Kidney (tissue), 14 donors: Measurements from ENCODE around the gene PCSK5. TPM values are rescaled to one million over a fixed set of nuclear protein-coding genes. Genes with fewer than 3 reads are reported as not detected.

Experiments used
- DNase-seq, 5 donors: peaks; one replicate each; pipeline ENCODE4 v3.0.0-alpha.2; 2013 to 2020
- FAIRE-seq: peaks from 2 replicates; lab custom pipeline; 2012; peaks lifted over from hg19 to GRCh38; lab: Jason Lieb, UNC
- H3K27ac ChIP-seq, 2 donors: one replicate each; pipeline ENCODE4 v1.7.0; 2013; ENCODE audit warnings: low read depth in 2 of 2, low read length in 2 of 2, inconsistent platforms in 1 of 2
- H3K27me3 ChIP-seq: one replicate; pipeline ENCODE4 v1.7.1; 2013; ENCODE audit warnings: low read length, inconsistent platforms; ENCODE audit not compliant: control insufficient read depth, insufficient read depth
- H3K36me3 ChIP-seq, 3 donors: one replicate each; pipeline versions ENCODE4 v1.7.0 to v1.7.1; 2013; ENCODE audit warnings: low read length in 3 of 3, control low read depth in 1 of 3, inconsistent platforms in 1 of 3; ENCODE audit not compliant: insufficient read depth in 3 of 3, control insufficient read depth in 2 of 3
- H3K4me1 ChIP-seq, 3 donors: one replicate each; pipeline versions ENCODE4 v1.7.0 to v1.7.1; 2013; ENCODE audit warnings: low read length in 3 of 3, inconsistent platforms in 1 of 3, low read depth in 1 of 3; ENCODE audit not compliant: control insufficient read depth in 2 of 3, insufficient read depth in 2 of 3
- H3K4me3 ChIP-seq, 3 donors: one replicate each; pipeline versions ENCODE4 v1.7.0 to v1.8.1; 2013; ENCODE audit warnings: low read length in 3 of 3, control low read depth in 1 of 3, inconsistent platforms in 1 of 3
- H3K9ac ChIP-seq, 3 donors: one replicate each; pipeline versions ENCODE4 v1.7.0 to v1.7.1; 2013; ENCODE audit warnings: low read length in 3 of 3, control low read depth in 1 of 3, inconsistent platforms in 1 of 3
- H3K9me3 ChIP-seq, 3 donors: one replicate each; pipeline versions ENCODE4 v1.7.0 to v1.7.1; 2013; ENCODE audit warnings: low read length in 3 of 3, control low read depth in 1 of 3, inconsistent platforms in 1 of 3; ENCODE audit not compliant: control insufficient read depth in 2 of 3, insufficient read depth in 1 of 3
- CTCF ChIP-seq: IDR thresholded peaks from 3 replicates; pipeline ENCODE4 v1.5.1; 2012; ENCODE audit warnings: mild to moderate bottlenecking, moderate library complexity, borderline replicate concordance; ENCODE audit not compliant: insufficient read depth; ENCODE audit errors: extremely low read depth
- intact Hi-C: fragments of 100-400 bp; cut with DNase I; formaldehyde crosslinking; loops from one replicate; pipeline ENCODE4 v1.11.1; 2022
- polyA plus RNA-seq: library from polyadenylated mRNA; stranded (reverse); fragments of 350-450 nt; fragmentation: Illumina TruSeq; extraction: RNeasy Lipid Tissue Mini Kit (QIAGEN cat#74804); gene quantifications from one replicate; pipeline ENCODE4 v1.2.3, GENCODE V29; 2014; ENCODE audit warnings: low read depth, low replicate concordance; ENCODE audit not compliant: insufficient read depth
- total RNA-seq: library from RNA; stranded (reverse); fragmentation: NEBNext Ultra II Directional; extraction: Animal tissue kit (Norgen Biotek cat#: 25700); gene quantifications from one replicate; pipeline ENCODE4 v1.2.1, GENCODE V29; 2021
- donor health status: control.
- donor health status: control.
- donor health status: control.
- donor health status: control.
- donor health status: control.
- donor health status: DM: yes; HTN: yes; CAD: no.
- donor health status: Normal renal cell carcinoma (clear cell type).

The PCSK5 gene
- total and polyA plus RNA-seq, 2 donors from 2014 or later: 1.6 to 14.7 TPM

GRCh38 chr9:75878488-75878860, 12.0 kb upstream of the PCSK5 start:
- H3K36me3 ChIP-seq: no peaks in the 10 kb centered on the region
- DNase-seq (no peak), FAIRE-seq (no peak)
- TF ChIP-seq CTCF: no peak
- no peak overlapping the region for H3K9ac ChIP-seq
- H3K4me3 ChIP-seq: no peak overlapping the region
- H3K27me3 ChIP-seq: no peaks in the 10 kb centered on the region
- H3K27ac ChIP-seq: no peak overlapping the region
- H3K9me3 ChIP-seq: no peaks in the 10 kb centered on the region
- intact Hi-C loops: no loop called here
- H3K4me1 ChIP-seq: no peaks in the 10 kb centered on the region

GRCh38 chr9:75880618-75881017, 9.9 kb upstream of the PCSK5 start:
- FAIRE-seq: no peak
- Histone ChIP-seq H3K9ac (no peak overlapping the region), H3K4me1 (no peaks in the 10 kb centered on the region), H3K36me3 (no peaks in the 10 kb centered on the region), H3K27ac (no peak overlapping the region), H3K9me3 (no peaks in the 10 kb centered on the region), H3K27me3 (no peaks in the 10 kb centered on the region), H3K4me3 (no peak overlapping the region)
- TF ChIP-seq CTCF: no peak
- intact Hi-C loops: no loop called here
- DNase-seq: no peak

GRCh38 chr9:75881761-75882160, 8.7 kb upstream of the PCSK5 start:
- no peak for DNase-seq
- intact Hi-C loops: no loop called here
- no peaks in the 10 kb centered on the region for H3K9me3 ChIP-seq
- FAIRE-seq: no peak
- no peak overlapping the region for H3K9ac ChIP-seq
- no peaks in the 10 kb centered on the region for H3K27me3 ChIP-seq
- no peaks in the 10 kb centered on the region for H3K36me3 ChIP-seq
- H3K4me1 ChIP-seq: no peaks in the 10 kb centered on the region
- TF ChIP-seq CTCF: no peak
- H3K4me3 ChIP-seq: no peak overlapping the region
- H3K27ac ChIP-seq: no peak overlapping the region

- H3K36me3 ChIP-seq: no peaks in the 10 kb centered on the region
- no peaks in the 10 kb centered on the region for H3K9me3 ChIP-seq
- no peak overlapping the region for H3K9ac ChIP-seq
- FAIRE-seq: no peak
- DNase-seq: no peak
- H3K4me1 ChIP-seq: peaks cover 0 to 4% (median 3%) of the 10 kb centered on the region in 3 donors
- no peak overlapping the region for H3K27ac ChIP-seq
- H3K4me3 ChIP-seq: no peak overlapping the region
- H3K27me3 ChIP-seq: no peaks in the 10 kb centered on the region
- no peak for TF ChIP-seq CTCF
- intact Hi-C loops: no loop called here
These were observed 4.8 kb upstream of the PCSK5 start for GRCh38 chr9:75885652-75886051.
